PC-3 (cell line): Measurements from ENCODE around the gene SLC19A1.

Experiments used
- EZH2 ChIP-seq: fragments of 300-600 bp; sonication (generic); IDR thresholded peaks from one replicate; pipeline ENCODE4 v1.6.1; 2017; ENCODE audit warnings: antibody characterized with exemption, mild to moderate bottlenecking, low read length; ENCODE audit not compliant: unreplicated experiment
- TF ChIP-seq, protein P1 (sequence below): fragments of 300-600 bp; sonication (generic); conservative IDR thresholded peaks from 2 replicates; pipeline ENCODE4 v1.5.1; 2017; ENCODE audit warnings: antibody characterized with exemption, low read depth, mild to moderate bottlenecking, low read length

DNA sequence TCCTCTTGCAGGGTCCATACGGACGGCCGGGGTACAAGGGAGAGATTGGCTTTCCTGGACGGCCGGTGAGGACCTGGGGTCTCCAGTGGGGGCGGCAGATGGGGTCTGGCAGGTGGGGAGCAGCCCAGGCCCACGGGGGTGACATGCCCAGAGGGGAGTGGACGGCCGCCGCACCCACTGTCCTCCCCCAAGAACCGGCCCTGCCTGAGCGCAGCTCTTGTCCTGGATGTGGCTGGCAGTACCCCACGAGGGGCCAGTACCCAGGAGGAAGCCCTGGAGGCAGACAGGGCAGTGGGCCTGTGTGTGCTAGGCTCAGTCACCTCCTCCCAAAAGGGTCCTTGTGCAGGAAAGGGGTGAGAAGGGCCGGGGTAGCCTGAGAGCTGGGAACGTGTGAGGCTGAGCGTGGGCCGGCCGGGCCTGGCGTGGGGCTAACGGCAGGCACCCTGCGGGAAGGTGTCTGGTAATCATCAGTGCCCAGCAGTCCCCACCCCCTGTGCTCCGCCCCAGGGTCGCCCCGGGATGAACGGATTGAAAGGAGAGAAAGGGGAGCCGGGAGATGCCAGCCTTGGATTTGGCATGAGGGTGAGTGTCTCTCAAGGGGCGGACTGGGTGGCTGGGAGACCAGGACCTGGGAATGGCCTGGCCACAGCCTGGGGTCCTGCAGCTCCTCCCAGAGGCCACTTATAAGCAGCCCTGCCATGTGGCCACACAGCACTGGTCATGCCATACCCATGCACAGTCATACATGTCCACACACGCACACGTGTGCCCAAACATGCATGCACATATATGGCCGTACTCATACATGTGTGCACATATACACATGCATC lies 47.2 kb downstream of the SLC19A1 start:
- TF ChIP-seq, protein P1, sequence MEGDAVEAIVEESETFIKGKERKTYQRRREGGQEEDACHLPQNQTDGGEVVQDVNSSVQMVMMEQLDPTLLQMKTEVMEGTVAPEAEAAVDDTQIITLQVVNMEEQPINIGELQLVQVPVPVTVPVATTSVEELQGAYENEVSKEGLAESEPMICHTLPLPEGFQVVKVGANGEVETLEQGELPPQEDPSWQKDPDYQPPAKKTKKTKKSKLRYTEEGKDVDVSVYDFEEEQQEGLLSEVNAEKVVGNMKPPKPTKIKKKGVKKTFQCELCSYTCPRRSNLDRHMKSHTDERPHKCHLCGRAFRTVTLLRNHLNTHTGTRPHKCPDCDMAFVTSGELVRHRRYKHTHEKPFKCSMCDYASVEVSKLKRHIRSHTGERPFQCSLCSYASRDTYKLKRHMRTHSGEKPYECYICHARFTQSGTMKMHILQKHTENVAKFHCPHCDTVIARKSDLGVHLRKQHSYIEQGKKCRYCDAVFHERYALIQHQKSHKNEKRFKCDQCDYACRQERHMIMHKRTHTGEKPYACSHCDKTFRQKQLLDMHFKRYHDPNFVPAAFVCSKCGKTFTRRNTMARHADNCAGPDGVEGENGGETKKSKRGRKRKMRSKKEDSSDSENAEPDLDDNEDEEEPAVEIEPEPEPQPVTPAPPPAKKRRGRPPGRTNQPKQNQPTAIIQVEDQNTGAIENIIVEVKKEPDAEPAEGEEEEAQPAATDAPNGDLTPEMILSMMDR = no peak
- TF ChIP-seq EZH2 = no peak
